ENCODE measurements around the gene TMEM201. TPM values are rescaled to one million over a fixed set of nuclear protein-coding genes. Genes with fewer than 3 reads are reported as not detected.

Gene TMEM201
- total RNA-seq, 2 donors from 2014 or later = 11.2 to 15.0 TPM

GRCh38 chr1:9607352-9607751 is 18.6 kb downstream of the TMEM201 start:
- Histone ChIP-seq H3K9me3 (no peaks in the 10 kb centered on the region), H3K27me3 (replicated peaks; ENCODE audit: insufficient read depth) (no peaks in the 10 kb centered on the region), H3K4me3 (no peak overlapping the region), H3K4me1 (ENCODE audit: control insufficient read depth in 1 of 2, low read depth in 2 of 2) (no peaks in the 10 kb centered on the region), H3K27ac (no peak overlapping the region), H3K36me3 (peaks cover 17% of the 10 kb centered on the region)
- ATAC-seq (ENCODE audit: insufficient number of reproducible peaks, low FRiP score, low read depth) (no peak), DNase-seq (ENCODE audit: low spot score) (no peak)
- TF ChIP-seq, protein P1, sequence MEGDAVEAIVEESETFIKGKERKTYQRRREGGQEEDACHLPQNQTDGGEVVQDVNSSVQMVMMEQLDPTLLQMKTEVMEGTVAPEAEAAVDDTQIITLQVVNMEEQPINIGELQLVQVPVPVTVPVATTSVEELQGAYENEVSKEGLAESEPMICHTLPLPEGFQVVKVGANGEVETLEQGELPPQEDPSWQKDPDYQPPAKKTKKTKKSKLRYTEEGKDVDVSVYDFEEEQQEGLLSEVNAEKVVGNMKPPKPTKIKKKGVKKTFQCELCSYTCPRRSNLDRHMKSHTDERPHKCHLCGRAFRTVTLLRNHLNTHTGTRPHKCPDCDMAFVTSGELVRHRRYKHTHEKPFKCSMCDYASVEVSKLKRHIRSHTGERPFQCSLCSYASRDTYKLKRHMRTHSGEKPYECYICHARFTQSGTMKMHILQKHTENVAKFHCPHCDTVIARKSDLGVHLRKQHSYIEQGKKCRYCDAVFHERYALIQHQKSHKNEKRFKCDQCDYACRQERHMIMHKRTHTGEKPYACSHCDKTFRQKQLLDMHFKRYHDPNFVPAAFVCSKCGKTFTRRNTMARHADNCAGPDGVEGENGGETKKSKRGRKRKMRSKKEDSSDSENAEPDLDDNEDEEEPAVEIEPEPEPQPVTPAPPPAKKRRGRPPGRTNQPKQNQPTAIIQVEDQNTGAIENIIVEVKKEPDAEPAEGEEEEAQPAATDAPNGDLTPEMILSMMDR (IDR thresholded peaks at IDR 0.05) = no peak

- Histone ChIP-seq H3K4me3 (no peak overlapping the region), H3K27ac (no peak overlapping the region), H3K27me3 (replicated peaks; ENCODE audit: insufficient read depth) (no peaks in the 10 kb centered on the region), H3K9me3 (no peaks in the 10 kb centered on the region), H3K36me3 (peaks cover 20% of the 10 kb centered on the region), H3K4me1 (ENCODE audit: control insufficient read depth in 1 of 2, low read depth in 2 of 2) (no peaks in the 10 kb centered on the region)
- TF ChIP-seq, protein P1 (IDR thresholded peaks at IDR 0.05) = no peak
- DNase-seq (ENCODE audit: low spot score) (no peak), ATAC-seq (ENCODE audit: insufficient number of reproducible peaks, low FRiP score, low read depth) (no peak)
These were observed 21.3 kb downstream of the TMEM201 start for GRCh38 chr1:9609998-9610397.

GRCh38 chr1:9610548-9610947 is 21.8 kb downstream of the TMEM201 start:
- ATAC-seq (ENCODE audit: insufficient number of reproducible peaks, low FRiP score, low read depth) = no peak
- TF ChIP-seq, protein P1 (IDR thresholded peaks at IDR 0.05) = no peak
- H3K36me3 ChIP-seq = peaks cover 20% of the 10 kb centered on the region

DNA sequence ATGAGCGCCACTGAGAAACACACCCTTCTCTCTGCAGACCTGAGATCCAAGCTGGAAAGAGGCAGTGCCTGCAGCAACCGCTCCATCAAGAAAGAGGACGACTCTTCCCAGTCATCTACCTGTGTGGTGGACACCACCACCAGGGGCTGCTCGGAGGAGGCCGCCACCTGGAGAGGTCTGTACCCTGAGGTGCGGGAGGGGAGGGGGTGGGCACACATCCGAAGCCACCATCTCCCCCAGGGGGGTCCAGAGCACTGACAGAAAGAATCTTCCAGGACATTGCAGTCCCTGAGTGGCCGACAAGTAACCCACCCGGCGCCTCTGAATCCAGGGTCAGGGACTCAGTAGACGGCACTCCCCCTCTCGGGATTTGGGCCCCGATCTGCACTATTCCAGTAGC is 23.0 kb downstream of the TMEM201 start:
- Histone ChIP-seq H3K4me1 (ENCODE audit: control insufficient read depth in 1 of 2, low read depth in 2 of 2) (no peaks in the 10 kb centered on the region), H3K9me3 (no peaks in the 10 kb centered on the region), H3K36me3 (peaks cover 20% of the 10 kb centered on the region), H3K27ac (no peak overlapping the region), H3K27me3 (replicated peaks; ENCODE audit: insufficient read depth) (no peaks in the 10 kb centered on the region), H3K4me3 (no peak overlapping the region)
- DNase-seq (ENCODE audit: low spot score) = no peak
- no peak for ATAC-seq (ENCODE audit: insufficient number of reproducible peaks, low FRiP score, low read depth)
- TF ChIP-seq, protein P1 (IDR thresholded peaks at IDR 0.05) = no peak

More at GRCh38 chr1:9610548-9610947, 21.8 kb downstream of the TMEM201 start:
- H3K9me3 ChIP-seq = no peaks in the 10 kb centered on the region
- DNase-seq (ENCODE audit: low spot score) = no peak
- no peak overlapping the region for H3K4me3 ChIP-seq
- H3K27me3 ChIP-seq (replicated peaks; ENCODE audit: insufficient read depth) = no peaks in the 10 kb centered on the region
- no peak overlapping the region for H3K27ac ChIP-seq
- no peaks in the 10 kb centered on the region for H3K4me1 ChIP-seq (ENCODE audit: control insufficient read depth in 1 of 2, low read depth in 2 of 2)

- H3K36me3 ChIP-seq = peaks cover 20% of the 10 kb centered on the region
- ATAC-seq (ENCODE audit: insufficient number of reproducible peaks, low FRiP score, low read depth) (no peak), DNase-seq (ENCODE audit: low spot score) (no peak)
- H3K4me3 ChIP-seq = no peak overlapping the region
- no peaks in the 10 kb centered on the region for H3K27me3 ChIP-seq (replicated peaks; ENCODE audit: insufficient read depth)
- TF ChIP-seq, protein P1 (IDR thresholded peaks at IDR 0.05) = no peak
- no peaks in the 10 kb centered on the region for H3K9me3 ChIP-seq
- no peaks in the 10 kb centered on the region for H3K4me1 ChIP-seq (ENCODE audit: control insufficient read depth in 1 of 2, low read depth in 2 of 2)
- no peak overlapping the region for H3K27ac ChIP-seq
These were observed 23.6 kb downstream of the TMEM201 start for GRCh38 chr1:9612162-9612845.
